Cardiac muscle cell (in vitro differentiated cells and primary cell): ENCODE data around the gene ITGA11. TPM values are rescaled to one million over a fixed set of nuclear protein-coding genes. Genes with fewer than 3 reads are reported as not detected.
A peak's percentile ranks its signal among the peaks of the same experiment; 100 is the strongest.

Experiments used
- DNase-seq, 2 donors: peaks; one replicate each; pipeline versions ENCODE4 v3.0.0 to v3.0.0-alpha.2; 2010 to 2017; ENCODE audit warnings: low read depth in 1 of 2, low spot score in 1 of 2
- H3K27ac ChIP-seq: fragments of 200-600 bp; sonication (generic); 2 replicates; pipeline ENCODE4 v1.5.1; 2016
- H3K27me3 ChIP-seq: fragments of 200-600 bp; sonication (generic); 2 replicates; pipeline ENCODE4 v1.6.0; 2016; ENCODE audit warnings: control low read depth
- H3K36me3 ChIP-seq: fragments of 200-600 bp; sonication (generic); 2 replicates; pipeline ENCODE4 v1.5.1; 2016; ENCODE audit warnings: control low read depth
- H3K4me1 ChIP-seq: fragments of 200-600 bp; sonication (generic); 2 replicates; pipeline ENCODE4 v1.8.1; 2017; ENCODE audit warnings: low read depth, mild to moderate bottlenecking, mixed run types
- H3K4me3 ChIP-seq: fragments of 200-600 bp; sonication (generic); 2 replicates; pipeline ENCODE4 v1.5.1; 2016; ENCODE audit warnings: mild to moderate bottlenecking
- H3K9me3 ChIP-seq: fragments of 200-600 bp; sonication (generic); 2 replicates; pipeline ENCODE4 v1.5.1; 2017; ENCODE audit warnings: low read depth, mild to moderate bottlenecking, control low read depth
- CTCF ChIP-seq: IDR thresholded peaks from 2 replicates; pipeline ENCODE4 v1.5.1; 2012; ENCODE audit warnings: low read depth, mild to moderate bottlenecking, low read length
- polyA plus RNA-seq: library from polyadenylated mRNA; unstranded; fragments of >200 nt; fragmentation: Nextera tagmentation; extraction: Ambion mirVana; gene quantifications from 2 replicates; pipeline ENCODE4 v1.2.1, GENCODE V29; 2016
- total RNA-seq: library from RNA; depleted of rRNA; stranded (reverse); fragments of >200 nt; gene quantifications from 2 replicates; pipeline ENCODE4 v1.2.3, GENCODE V29; 2016

Gene ITGA11
- total and polyA plus RNA-seq, 2 experiments from 2014 or later: 0.12 to 1.2 TPM

- Histone ChIP-seq H3K4me3 (no peak overlapping the region), H3K36me3 (no peaks in the 10 kb centered on the region), H3K27ac (no peak overlapping the region), H3K4me1 (peaks cover 23% of the 10 kb centered on the region), H3K27me3 (no peaks in the 10 kb centered on the region), H3K9me3 (no peaks in the 10 kb centered on the region)
- no peak for DNase-seq
- TF ChIP-seq CTCF: no peak
Observed at GRCh38 chr15:68343579-68344225, 88.3 kb downstream of the ITGA11 start.

- no peaks in the 10 kb centered on the region for H3K27me3 ChIP-seq
- H3K27ac ChIP-seq: peak overlapping the region; percentile 61
- TF ChIP-seq CTCF: no peak
- no peaks in the 10 kb centered on the region for H3K9me3 ChIP-seq
- no peak overlapping the region for H3K4me3 ChIP-seq
- peak in 1 of 2 donors; percentile 36 for DNase-seq
- H3K4me1 ChIP-seq: peaks cover 19% of the 10 kb centered on the region
- H3K36me3 ChIP-seq: no peaks in the 10 kb centered on the region
Observed at GRCh38 chr15:68341760-68342725, 89.9 kb downstream of the ITGA11 start.

GRCh38 chr15:68340726-68341671, 91.0 kb downstream of the ITGA11 start:
- TF ChIP-seq CTCF: no peak
- no peaks in the 10 kb centered on the region for H3K9me3 ChIP-seq
- H3K4me3 ChIP-seq: no peak overlapping the region
- peaks cover 19% of the 10 kb centered on the region for H3K4me1 ChIP-seq
- H3K27me3 ChIP-seq: no peaks in the 10 kb centered on the region
- H3K36me3 ChIP-seq: no peaks in the 10 kb centered on the region
- peak in 1 of 2 donors; percentile 54 for DNase-seq
- peak overlapping the region; percentile 61 for H3K27ac ChIP-seq

- no peak for DNase-seq
- H3K27me3 ChIP-seq: no peaks in the 10 kb centered on the region
- TF ChIP-seq CTCF: no peak
- no peaks in the 10 kb centered on the region for H3K36me3 ChIP-seq
- H3K4me1 ChIP-seq: peaks cover 19% of the 10 kb centered on the region
- H3K4me3 ChIP-seq: no peak overlapping the region
- no peaks in the 10 kb centered on the region for H3K9me3 ChIP-seq
- H3K27ac ChIP-seq: no peak overlapping the region
Observed at GRCh38 chr15:68339481-68339880, 92.5 kb downstream of the ITGA11 start.

GRCh38 chr15:68337826-68338225, 94.1 kb downstream of the ITGA11 start:
- Histone ChIP-seq H3K36me3 (no peaks in the 10 kb centered on the region), H3K9me3 (no peaks in the 10 kb centered on the region), H3K4me3 (no peak overlapping the region), H3K27ac (no peak overlapping the region), H3K4me1 (peaks cover 19% of the 10 kb centered on the region), H3K27me3 (no peaks in the 10 kb centered on the region)
- DNase-seq: no peak
- TF ChIP-seq CTCF: no peak
